CD4-positive, CD25-positive, alpha-beta regulatory T cell (primary cell): Measurements from ENCODE around the gene RAB39B. TPM values are rescaled to one million over a fixed set of nuclear protein-coding genes. Genes with fewer than 3 reads are reported as not detected.

Experiments used
- ATAC-seq, 2 donors: fragments of 150-1000 bp; cut with Tn5 transposase; one replicate each; pipeline ENCODE4 v1.10.0; 2021; ENCODE audit warnings: low read depth in 2 of 2, moderate number of reproducible peaks in 2 of 2, moderate library complexity in 1 of 2
- DNase-seq, 3 donors: peaks; one replicate each; pipeline versions ENCODE4 v3.0.0 to v3.0.0-alpha.2; 2012 to 2022; ENCODE audit warnings: mixed read lengths in 1 of 3
- H3K27ac ChIP-seq: one replicate; pipeline ENCODE4 v1.7.0; 2013; ENCODE audit warnings: mild to moderate bottlenecking, low read length; ENCODE audit not compliant: insufficient read depth, poor library complexity, severe bottlenecking
- H3K27me3 ChIP-seq: one replicate; pipeline ENCODE4 v1.7.0; 2013; ENCODE audit warnings: low read length; ENCODE audit not compliant: control insufficient read depth, insufficient read depth
- H3K36me3 ChIP-seq: one replicate; pipeline ENCODE4 v1.7.0; 2013; ENCODE audit warnings: mild to moderate bottlenecking, low read length, moderate library complexity; ENCODE audit not compliant: control insufficient read depth, insufficient read depth
- H3K4me1 ChIP-seq: 2 replicates; pipeline ENCODE4 v1.7.0; 2013; ENCODE audit warnings: mild to moderate bottlenecking, low read length; ENCODE audit not compliant: insufficient read depth, control insufficient read depth, poor library complexity, severe bottlenecking
- H3K4me3 ChIP-seq: one replicate; pipeline ENCODE4 v1.7.0; 2013; ENCODE audit warnings: low read depth, mild to moderate bottlenecking, low read length, moderate library complexity
- H3K9me3 ChIP-seq, 2 experiments: 1 replicate in 1 of 2; 2 replicates in 1 of 2; pipeline ENCODE4 v1.7.0; 2013; ENCODE audit warnings: low read length in 2 of 2, mild to moderate bottlenecking in 1 of 2, moderate library complexity in 1 of 2; ENCODE audit not compliant: control insufficient read depth in 2 of 2
- H3K27ac Mint-ChIP-seq, 3 donors: one replicate each; pipeline ENCODE4 v1.8.0; 2020 to 2022; ENCODE audit warnings: mild to moderate bottlenecking in 3 of 3, mixed read lengths in 3 of 3, moderate library complexity in 2 of 3
- H3K27me3 Mint-ChIP-seq: one replicate; pipeline ENCODE4 v1.8.0; 2022; ENCODE audit warnings: mild to moderate bottlenecking, mixed read lengths
- H3K36me3 Mint-ChIP-seq: one replicate; pipeline ENCODE4 v1.8.0; 2020; ENCODE audit warnings: mixed read lengths
- H3K4me1 Mint-ChIP-seq, 4 donors: one replicate each; pipeline ENCODE4 v1.8.0; 2020 to 2022; ENCODE audit warnings: mixed read lengths in 4 of 4, mild to moderate bottlenecking in 1 of 4
- H3K4me3 Mint-ChIP-seq, 4 donors: one replicate each; pipeline ENCODE4 v1.8.0; 2020 to 2022; ENCODE audit warnings: mild to moderate bottlenecking in 4 of 4, mixed read lengths in 4 of 4, moderate library complexity in 3 of 4
- H3K9me3 Mint-ChIP-seq, 7 donors: one replicate each; pipeline ENCODE4 v1.8.0; 2020 to 2022; ENCODE audit warnings: mixed read lengths in 7 of 7, mild to moderate bottlenecking in 3 of 7, moderate library complexity in 2 of 7
- polyA plus RNA-seq, 4 donors: library from polyadenylated mRNA; unstranded; fragments of 300-500 nt; fragmentation: Illumina TruSeq; gene quantifications; one replicate each; pipeline ENCODE4 v1.2.3, GENCODE V29; 2021
- total RNA-seq: library from RNA; stranded (reverse); gene quantifications from one replicate; pipeline ENCODE4 v1.2.3, GENCODE V29; 2022

The RAB39B gene
- total and polyA plus RNA-seq, 5 donors from 2014 or later, result 6.4 to 10.0 (median 7.0) TPM

DNA sequence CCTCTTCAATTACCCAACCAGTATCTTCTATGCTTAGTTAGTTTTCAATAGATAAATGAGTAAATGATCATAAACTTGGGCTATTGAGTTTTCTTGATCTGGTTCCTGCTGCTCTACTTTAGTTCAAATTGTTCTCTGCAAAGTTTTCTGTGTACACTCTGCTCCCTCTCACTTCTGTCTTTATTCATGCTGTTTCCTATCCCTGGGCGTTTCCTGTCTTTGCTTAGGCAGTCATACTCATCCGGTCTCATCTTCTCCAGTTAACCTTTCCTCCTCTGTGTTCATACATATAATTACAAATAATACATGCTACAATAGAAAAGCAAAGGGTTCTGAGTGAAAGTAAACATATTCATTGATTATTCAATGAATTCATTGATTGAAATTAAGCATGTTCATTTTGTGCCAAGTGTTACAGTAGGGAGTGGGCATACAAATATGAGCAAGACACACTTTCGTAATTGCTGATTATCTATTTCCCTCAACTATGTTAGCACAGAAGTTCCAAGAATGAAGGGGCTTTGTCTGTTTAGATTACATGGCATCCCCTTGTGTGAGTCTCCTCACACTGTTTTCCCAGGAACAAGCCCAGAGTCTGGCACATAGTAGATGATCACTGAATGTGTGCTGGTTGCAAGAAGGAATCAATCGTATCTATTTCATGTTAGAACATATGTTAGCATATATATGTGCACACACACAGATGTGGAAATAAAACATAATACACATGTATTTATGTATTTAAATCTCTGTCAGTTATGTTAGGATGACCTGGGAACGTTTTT lies 1.1 kb downstream of the RAB39B start:
- DNase-seq (peak in 2 of 3 donors; percentile 16 to 48), ATAC-seq (peak in 1 of 2 donors; percentile 49)
- peaks cover 11% of the 10 kb centered on the region for H3K4me1 ChIP-seq
- H3K27me3 ChIP-seq, result no peaks in the 10 kb centered on the region
- Mint-ChIP-seq H3K4me3 (peak overlapping the region; percentile 70 to 96 (median 74)), H3K9me3 (peaks cover 0 to 2% (median 0%) of the 10 kb centered on the region in 7 donors), H3K36me3 (peaks cover 4% of the 10 kb centered on the region), H3K4me1 (peaks cover 4 to 27% (median 11%) of the 10 kb centered on the region in 4 donors), H3K27ac (peak overlapping the region; percentile 2 to 93 (median 92)), H3K27me3 (no peaks in the 10 kb centered on the region)
- peak overlapping the region; percentile 90 for H3K27ac ChIP-seq
- peaks cover 11% of the 10 kb centered on the region for H3K36me3 ChIP-seq
- H3K4me3 ChIP-seq, result peak overlapping the region; percentile 90
- H3K9me3 ChIP-seq, result no peaks in the 10 kb centered on the region

DNA sequence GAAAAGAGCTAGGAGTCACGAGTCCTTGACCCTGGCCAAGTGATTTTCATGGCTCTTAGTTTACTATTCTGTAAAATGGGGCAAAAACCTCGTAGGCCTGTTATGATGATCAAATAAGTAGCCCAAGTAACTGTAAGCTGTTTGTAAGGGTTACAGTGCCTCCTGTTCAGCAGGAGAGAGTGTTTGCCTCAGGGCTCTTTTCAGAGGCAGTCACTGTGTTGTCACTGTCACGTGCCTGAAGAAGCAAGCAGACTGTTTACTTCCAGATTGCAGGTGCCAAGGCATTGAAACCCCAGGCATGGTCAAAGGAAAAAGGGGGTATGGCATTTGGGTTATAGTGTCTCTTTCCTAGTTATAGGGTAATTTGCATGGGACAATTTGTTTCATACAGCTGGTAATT lies 4.5 kb downstream of the RAB39B start:
- H3K27me3 ChIP-seq, result no peaks in the 10 kb centered on the region
- Mint-ChIP-seq H3K4me1 (peaks cover 4 to 28% (median 12%) of the 10 kb centered on the region in 4 donors), H3K4me3 (no peak overlapping the region), H3K9me3 (peaks cover 0 to 2% (median 0%) of the 10 kb centered on the region in 7 donors), H3K36me3 (peaks cover 4% of the 10 kb centered on the region), H3K27ac (no peak overlapping the region), H3K27me3 (no peaks in the 10 kb centered on the region)
- H3K36me3 ChIP-seq, result peaks cover 11% of the 10 kb centered on the region
- no peak for ATAC-seq
- H3K4me1 ChIP-seq, result peaks cover 11% of the 10 kb centered on the region
- H3K9me3 ChIP-seq, result no peaks in the 10 kb centered on the region
- DNase-seq, result no peak
- H3K27ac ChIP-seq, result no peak overlapping the region
- no peak overlapping the region for H3K4me3 ChIP-seq

GRCh38 chrX:155251391-155251790 lies 12.9 kb downstream of the RAB39B start:
- Histone ChIP-seq H3K27me3 (no peaks in the 10 kb centered on the region), H3K9me3 (no peaks in the 10 kb centered on the region), H3K4me3 (no peak overlapping the region), H3K36me3 (no peaks in the 10 kb centered on the region), H3K4me1 (no peaks in the 10 kb centered on the region), H3K27ac (no peak overlapping the region)
- H3K9me3 Mint-ChIP-seq, result no peaks in the 10 kb centered on the region
- H3K36me3 Mint-ChIP-seq, result no peaks in the 10 kb centered on the region
- H3K27ac Mint-ChIP-seq, result no peak overlapping the region
- H3K4me3 Mint-ChIP-seq, result no peak overlapping the region
- H3K27me3 Mint-ChIP-seq, result no peaks in the 10 kb centered on the region
- peaks cover 0 to 5% (median 2%) of the 10 kb centered on the region in 4 donors for H3K4me1 Mint-ChIP-seq
- DNase-seq (no peak), ATAC-seq (no peak)

- Histone ChIP-seq H3K4me3 (no peak overlapping the region), H3K36me3 (no peaks in the 10 kb centered on the region), H3K27ac (no peak overlapping the region), H3K9me3 (no peaks in the 10 kb centered on the region), H3K4me1 (no peaks in the 10 kb centered on the region), H3K27me3 (no peaks in the 10 kb centered on the region)
- H3K4me3 Mint-ChIP-seq, result no peak overlapping the region
- no peaks in the 10 kb centered on the region for H3K9me3 Mint-ChIP-seq
- peaks cover 0 to 5% (median 1%) of the 10 kb centered on the region in 4 donors for H3K4me1 Mint-ChIP-seq
- H3K36me3 Mint-ChIP-seq, result no peaks in the 10 kb centered on the region
- no peaks in the 10 kb centered on the region for H3K27me3 Mint-ChIP-seq
- H3K27ac Mint-ChIP-seq, result no peak overlapping the region
- no peak for ATAC-seq
- no peak for DNase-seq
Measured at GRCh38 chrX:155247497-155247896, 16.8 kb downstream of the RAB39B start.

- Mint-ChIP-seq H3K4me3 (no peak overlapping the region), H3K9me3 (no peaks in the 10 kb centered on the region), H3K27ac (no peak overlapping the region), H3K27me3 (no peaks in the 10 kb centered on the region), H3K36me3 (no peaks in the 10 kb centered on the region), H3K4me1 (peaks cover 0 to 5% (median 1%) of the 10 kb centered on the region in 4 donors)
- no peaks in the 10 kb centered on the region for H3K4me1 ChIP-seq
- H3K27me3 ChIP-seq, result no peaks in the 10 kb centered on the region
- no peak overlapping the region for H3K27ac ChIP-seq
- no peak for DNase-seq
- no peak for ATAC-seq
- H3K36me3 ChIP-seq, result no peaks in the 10 kb centered on the region
- H3K4me3 ChIP-seq, result no peak overlapping the region
- H3K9me3 ChIP-seq, result no peaks in the 10 kb centered on the region
Measured at GRCh38 chrX:155246748-155247147, 17.5 kb downstream of the RAB39B start.

GRCh38 chrX:155242300-155242699 lies 22.0 kb downstream of the RAB39B start:
- H3K27ac ChIP-seq, result no peak overlapping the region
- peaks cover 24% of the 10 kb centered on the region for H3K36me3 ChIP-seq
- H3K4me3 ChIP-seq, result no peak overlapping the region
- Mint-ChIP-seq H3K9me3 (no peaks in the 10 kb centered on the region), H3K27me3 (no peaks in the 10 kb centered on the region), H3K4me1 (peaks cover 0 to 5% (median 0%) of the 10 kb centered on the region in 4 donors), H3K4me3 (no peak overlapping the region), H3K27ac (no peak overlapping the region), H3K36me3 (peaks cover 9% of the 10 kb centered on the region)
- H3K4me1 ChIP-seq, result no peaks in the 10 kb centered on the region
- H3K9me3 ChIP-seq, result no peaks in the 10 kb centered on the region
- ATAC-seq (no peak), DNase-seq (no peak)
- H3K27me3 ChIP-seq, result no peaks in the 10 kb centered on the region

- DNase-seq (no peak), ATAC-seq (no peak)
- H3K36me3 ChIP-seq, result peaks cover 54% of the 10 kb centered on the region
- Mint-ChIP-seq H3K27ac (no peak overlapping the region), H3K27me3 (no peaks in the 10 kb centered on the region), H3K36me3 (peaks cover 20% of the 10 kb centered on the region), H3K4me1 (peaks cover 0 to 6% (median 1%) of the 10 kb centered on the region in 4 donors), H3K4me3 (no peak overlapping the region), H3K9me3 (no peaks in the 10 kb centered on the region)
- H3K4me3 ChIP-seq, result no peak overlapping the region
- no peaks in the 10 kb centered on the region for H3K9me3 ChIP-seq
- H3K27me3 ChIP-seq, result no peaks in the 10 kb centered on the region
- H3K27ac ChIP-seq, result no peak overlapping the region
- no peaks in the 10 kb centered on the region for H3K4me1 ChIP-seq
Measured at GRCh38 chrX:155237719-155238118, 26.6 kb downstream of the RAB39B start.

GRCh38 chrX:155235891-155236290 lies 28.4 kb downstream of the RAB39B start:
- Mint-ChIP-seq H3K9me3 (no peaks in the 10 kb centered on the region), H3K36me3 (peaks cover 25% of the 10 kb centered on the region), H3K4me1 (peaks cover 0 to 14% (median 4%) of the 10 kb centered on the region in 4 donors), H3K27ac (peak overlapping the region in 1 of 3 donors; percentile 6), H3K27me3 (no peaks in the 10 kb centered on the region), H3K4me3 (no peak overlapping the region)
- Histone ChIP-seq H3K36me3 (peaks cover 60% of the 10 kb centered on the region), H3K9me3 (no peaks in the 10 kb centered on the region), H3K4me1 (no peaks in the 10 kb centered on the region), H3K27ac (no peak overlapping the region), H3K27me3 (no peaks in the 10 kb centered on the region), H3K4me3 (no peak overlapping the region)
- ATAC-seq (no peak), DNase-seq (no peak)
